ENCODE data around the gene RIPOR2.
"Not testable (repeated sequence)": the region's sequence is repeated elsewhere in the genome, so short reads cannot be mapped to it uniquely, and the experiment has no call there.

Gene RIPOR2

DNA sequence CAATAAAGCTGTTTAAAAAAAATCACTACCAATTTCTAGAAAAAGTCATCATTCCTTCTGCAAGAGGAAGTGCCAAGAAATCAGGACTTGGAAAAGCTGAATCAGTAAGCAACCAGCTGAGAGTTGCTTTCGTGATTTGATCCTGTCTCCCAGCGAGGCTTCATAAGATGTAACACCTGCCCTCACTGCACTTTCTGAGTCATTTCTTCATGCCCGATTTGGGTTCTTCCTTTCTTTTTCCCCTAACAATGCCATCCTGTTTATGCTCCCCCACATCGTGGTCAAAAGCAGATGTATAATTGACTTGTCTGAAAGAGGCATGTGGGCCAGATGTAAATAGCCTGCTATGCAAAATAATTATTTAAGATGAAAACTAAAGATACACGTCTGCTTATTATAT lies 52.1 kb downstream of the RIPOR2 start:
- TF ChIP-seq, protein P1, sequence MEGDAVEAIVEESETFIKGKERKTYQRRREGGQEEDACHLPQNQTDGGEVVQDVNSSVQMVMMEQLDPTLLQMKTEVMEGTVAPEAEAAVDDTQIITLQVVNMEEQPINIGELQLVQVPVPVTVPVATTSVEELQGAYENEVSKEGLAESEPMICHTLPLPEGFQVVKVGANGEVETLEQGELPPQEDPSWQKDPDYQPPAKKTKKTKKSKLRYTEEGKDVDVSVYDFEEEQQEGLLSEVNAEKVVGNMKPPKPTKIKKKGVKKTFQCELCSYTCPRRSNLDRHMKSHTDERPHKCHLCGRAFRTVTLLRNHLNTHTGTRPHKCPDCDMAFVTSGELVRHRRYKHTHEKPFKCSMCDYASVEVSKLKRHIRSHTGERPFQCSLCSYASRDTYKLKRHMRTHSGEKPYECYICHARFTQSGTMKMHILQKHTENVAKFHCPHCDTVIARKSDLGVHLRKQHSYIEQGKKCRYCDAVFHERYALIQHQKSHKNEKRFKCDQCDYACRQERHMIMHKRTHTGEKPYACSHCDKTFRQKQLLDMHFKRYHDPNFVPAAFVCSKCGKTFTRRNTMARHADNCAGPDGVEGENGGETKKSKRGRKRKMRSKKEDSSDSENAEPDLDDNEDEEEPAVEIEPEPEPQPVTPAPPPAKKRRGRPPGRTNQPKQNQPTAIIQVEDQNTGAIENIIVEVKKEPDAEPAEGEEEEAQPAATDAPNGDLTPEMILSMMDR (IDR thresholded peaks at IDR 0.05) = no peak
- no peak for TF ChIP-seq ZFX (IDR thresholded peaks at IDR 0.05; ENCODE audit: borderline replicate concordance)
- H3K27ac ChIP-seq = no peak overlapping the region

DNA sequence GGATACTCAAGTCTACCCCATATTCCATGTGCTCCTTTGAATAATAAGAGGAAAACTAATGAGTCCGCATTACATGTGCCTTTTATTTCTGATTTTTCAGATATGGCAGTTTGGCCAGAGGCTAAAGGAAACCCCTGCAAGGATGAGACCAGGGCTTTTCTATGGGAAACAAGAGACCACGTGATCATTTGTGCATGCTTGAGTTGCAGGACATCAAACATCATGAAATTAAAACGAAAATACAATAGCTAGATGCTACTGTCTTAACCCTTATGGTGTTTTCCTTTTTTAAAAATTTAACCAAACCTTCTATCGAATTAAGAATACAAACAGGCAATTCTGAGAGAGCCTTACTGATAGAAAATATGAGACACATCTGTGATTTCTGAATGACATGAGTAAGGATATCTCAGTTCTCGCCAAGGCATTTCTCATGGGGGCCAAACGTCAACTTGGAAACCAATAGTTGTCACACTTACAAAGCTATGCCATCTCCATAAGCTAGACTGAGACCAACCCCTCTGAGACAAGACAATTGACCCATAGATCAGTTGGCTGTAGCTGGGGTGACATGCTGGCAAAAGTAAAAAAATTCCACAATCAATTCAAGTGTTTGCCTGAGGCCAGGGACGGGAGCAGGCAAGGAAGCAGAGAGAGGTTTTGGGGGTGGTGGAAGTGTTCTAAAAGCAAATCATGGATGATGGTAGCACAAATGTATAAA lies 52.8 kb downstream of the RIPOR2 start:
- H3K27ac ChIP-seq = 0 out of 2 replicates have a peak overlapping the region, but pooled peaks have one; percentile 1
- TF ChIP-seq, protein P1 (IDR thresholded peaks at IDR 0.05) = no peak; the same call in 1 of the 2 replicates
- TF ChIP-seq ZFX (IDR thresholded peaks at IDR 0.05; ENCODE audit: borderline replicate concordance) = no peak

DNA sequence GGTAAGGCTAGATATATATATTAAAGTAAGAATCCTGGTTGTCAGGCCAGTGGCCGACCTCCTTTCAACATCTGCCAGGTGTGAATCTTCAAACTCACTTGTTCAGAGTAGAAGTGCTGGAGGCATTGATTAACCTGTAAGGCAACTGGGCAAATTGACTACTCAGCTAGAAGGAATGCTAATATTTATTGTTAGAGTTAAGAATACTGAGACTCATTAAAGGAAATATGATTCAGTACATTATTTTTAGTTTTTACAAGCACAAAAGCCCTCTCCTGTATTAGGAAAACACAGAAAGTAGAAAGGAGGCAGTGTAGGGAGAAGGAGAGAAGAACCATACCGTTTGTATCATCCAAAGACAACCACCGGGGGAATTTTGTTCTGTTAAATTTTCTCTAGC lies 53.5 kb downstream of the RIPOR2 start:
- H3K27ac ChIP-seq = peak overlapping the region; percentile 1
- TF ChIP-seq, protein P1 (IDR thresholded peaks at IDR 0.05) = peak; percentile 10; the same call in 1 of the 2 replicates
- TF ChIP-seq ZFX (IDR thresholded peaks at IDR 0.05; ENCODE audit: borderline replicate concordance) = no peak

DNA sequence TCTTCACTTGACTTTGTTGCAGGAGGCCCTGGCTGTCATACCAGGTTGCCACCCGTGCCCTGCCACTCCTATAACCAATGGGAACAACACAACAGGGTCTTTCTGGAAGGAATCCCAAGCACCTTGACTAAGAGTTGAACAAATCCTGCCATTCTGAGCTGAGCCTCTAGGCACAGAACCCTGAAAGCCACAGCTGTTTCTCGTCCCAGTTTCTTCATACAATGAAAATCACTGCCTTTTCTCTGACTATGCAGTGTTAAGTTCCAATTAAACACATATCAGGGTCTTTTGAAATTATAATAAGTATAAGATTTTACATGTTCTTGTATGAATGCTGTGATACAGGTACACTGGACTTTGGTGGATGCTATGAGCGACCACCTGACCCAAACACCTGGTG lies 54.4 kb downstream of the RIPOR2 start:
- no peak overlapping the region for H3K27ac ChIP-seq
- TF ChIP-seq, protein P1 (IDR thresholded peaks at IDR 0.05) = no peak
- TF ChIP-seq ZFX (IDR thresholded peaks at IDR 0.05; ENCODE audit: borderline replicate concordance) = no peak

DNA sequence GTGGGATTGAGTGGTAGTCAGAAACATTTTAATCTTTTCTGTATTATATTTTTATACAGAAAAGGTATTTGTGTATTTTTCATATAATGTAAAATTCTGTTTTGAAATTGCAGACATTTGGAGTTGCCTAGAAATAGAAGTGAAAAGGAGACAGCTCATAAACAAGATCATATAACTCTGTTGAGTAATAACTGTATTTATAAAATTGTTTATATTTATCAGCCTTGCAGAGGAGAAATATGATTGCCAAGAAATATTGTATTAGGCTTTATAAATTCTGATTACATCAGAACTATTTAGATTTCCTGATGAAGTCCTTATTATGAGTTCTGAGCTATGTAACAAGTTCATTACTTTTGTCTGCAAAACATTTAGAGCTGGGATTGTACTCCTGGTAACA lies 55.3 kb downstream of the RIPOR2 start:
- H3K27ac ChIP-seq = no peak overlapping the region
- TF ChIP-seq, protein P1 (IDR thresholded peaks at IDR 0.05) = no peak
- TF ChIP-seq ZFX (IDR thresholded peaks at IDR 0.05; ENCODE audit: borderline replicate concordance) = no peak

DNA sequence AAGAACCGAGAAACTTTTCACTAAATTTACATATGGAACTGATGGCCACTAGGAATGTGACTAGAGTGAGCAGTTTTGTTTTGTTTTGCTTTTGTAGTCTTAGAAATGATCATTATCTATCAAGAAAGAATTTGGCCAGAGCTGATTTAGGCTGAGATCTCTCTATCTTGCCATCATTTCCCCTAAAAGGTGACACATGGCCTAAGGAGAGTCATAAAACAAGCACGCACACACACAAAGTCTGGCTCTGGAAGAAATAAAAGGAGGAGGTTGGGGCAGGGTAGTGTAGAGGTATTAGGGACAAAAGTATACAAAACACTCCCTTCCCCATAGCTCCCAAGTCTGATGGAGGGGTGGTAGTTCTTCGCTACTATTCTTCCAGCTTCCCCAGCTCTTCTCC lies 56.4 kb downstream of the RIPOR2 start:
- no peak for TF ChIP-seq ZFX (IDR thresholded peaks at IDR 0.05; ENCODE audit: borderline replicate concordance)
- TF ChIP-seq, protein P1 (IDR thresholded peaks at IDR 0.05) = no peak
- no peak overlapping the region for H3K27ac ChIP-seq

DNA sequence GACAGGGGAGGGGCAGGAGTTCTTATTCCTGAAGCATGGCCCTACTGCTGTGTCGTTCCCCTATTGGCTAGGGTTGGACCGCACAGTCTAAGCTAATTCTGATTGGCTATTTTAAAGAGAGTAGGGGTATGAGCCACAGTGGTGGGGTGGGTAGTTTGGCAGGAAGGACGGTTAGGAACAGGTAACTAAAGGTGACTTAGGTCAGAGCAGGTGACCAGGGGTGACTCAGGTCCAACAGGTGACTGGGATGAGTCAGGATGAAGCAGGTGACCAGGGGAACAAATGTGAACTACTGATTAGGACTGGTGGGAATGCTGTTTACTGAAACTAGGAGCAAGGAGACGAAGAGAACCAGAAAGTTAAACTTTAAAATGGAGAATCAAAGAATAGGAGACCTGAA lies 58.0 kb downstream of the RIPOR2 start:
- not testable (repeated sequence) for H3K27ac ChIP-seq

All from 22Rv1 (cell line).